ENCODE results near the gene CDH4. TPM values are rescaled to one million over a fixed set of nuclear protein-coding genes. Genes with fewer than 3 reads are reported as not detected.
A peak's percentile ranks its signal among the peaks of the same experiment; 100 is the strongest.

The CDH4 gene
- total RNA-seq, 1 experiment from 2014 or later, result 3.9 TPM

- Histone ChIP-seq H3K4me3 (ENCODE audit: insufficient read depth, low read depth, low read length) (no peak overlapping the region), H3K36me3 (replicated peaks; ENCODE audit: control insufficient read depth, insufficient read depth, low read length) (no peaks in the 10 kb centered on the region), H3K27me3 (ENCODE audit: control insufficient read depth, insufficient read depth, low read length) (no peaks in the 10 kb centered on the region; the same call in 1 of the 2 replicates)
- DNase-seq, result no peak
Measured at GRCh38 chr20:61897401-61898295, 645.6 kb downstream of the CDH4 start.

- H3K27me3 ChIP-seq (ENCODE audit: control insufficient read depth, insufficient read depth, low read length), result no peaks in the 10 kb centered on the region; the same call in 1 of the 2 replicates
- DNase-seq, result no peak
- no peaks in the 10 kb centered on the region for H3K36me3 ChIP-seq (replicated peaks; ENCODE audit: control insufficient read depth, insufficient read depth, low read length)
- H3K4me3 ChIP-seq (ENCODE audit: insufficient read depth, low read depth, low read length), result no peak overlapping the region
Measured at GRCh38 chr20:61898405-61898804, 646.3 kb downstream of the CDH4 start.

DNA sequence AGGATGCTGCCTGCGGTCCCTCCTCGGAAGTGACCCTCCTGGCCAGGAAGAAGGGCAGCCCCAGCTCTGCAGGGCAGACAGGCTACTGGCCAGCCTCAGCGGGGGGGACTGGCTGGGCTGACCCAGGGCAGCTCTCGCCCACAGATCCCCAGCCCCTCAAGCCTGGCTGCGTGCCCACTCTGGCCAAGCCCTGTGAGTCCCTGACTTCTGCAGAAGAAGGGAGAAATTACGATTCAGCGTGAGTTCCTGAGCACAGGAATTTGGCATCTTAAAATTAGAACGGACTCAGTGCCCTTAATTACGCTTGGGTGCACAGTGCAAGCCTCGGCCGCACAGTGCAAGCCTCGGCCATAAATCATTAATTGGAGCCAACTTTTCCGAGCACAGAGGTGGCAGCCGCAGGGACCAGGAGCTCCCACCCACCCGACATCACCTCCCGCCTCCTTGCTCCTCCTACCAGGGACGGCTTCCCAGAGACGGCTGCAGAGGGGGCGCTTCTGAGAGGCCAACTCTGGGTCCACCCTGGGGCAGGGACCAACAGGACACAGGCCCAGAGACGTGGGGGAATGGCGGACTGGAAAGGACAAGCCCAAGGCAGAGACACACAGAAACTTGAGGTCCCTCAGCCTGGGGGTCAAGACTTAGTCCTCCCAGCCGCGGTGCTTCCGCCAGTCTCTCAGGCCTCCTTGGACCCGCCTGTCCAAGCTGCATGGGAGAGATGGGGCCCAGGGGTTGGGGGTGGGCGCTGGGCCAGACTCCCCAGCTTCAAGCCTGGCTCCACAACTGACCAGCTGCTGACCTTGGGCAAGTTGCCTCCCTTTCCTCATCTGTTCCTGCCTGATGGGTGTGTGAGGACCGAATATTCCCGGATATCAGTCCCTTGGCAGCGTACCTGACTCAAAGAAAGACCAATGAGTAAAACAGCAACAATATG, 648.2 kb downstream of the CDH4 start:
- Histone ChIP-seq H3K36me3 (replicated peaks; ENCODE audit: control insufficient read depth, insufficient read depth, low read length) (no peaks in the 10 kb centered on the region), H3K4me3 (ENCODE audit: insufficient read depth, low read depth, low read length) (no peak overlapping the region), H3K27me3 (ENCODE audit: control insufficient read depth, insufficient read depth, low read length) (no peaks in the 10 kb centered on the region)
- DNase-seq, result no peak

GRCh38 chr20:61900945-61901293, 648.9 kb downstream of the CDH4 start:
- no peak for DNase-seq
- Histone ChIP-seq H3K36me3 (replicated peaks; ENCODE audit: control insufficient read depth, insufficient read depth, low read length) (no peaks in the 10 kb centered on the region), H3K4me3 (ENCODE audit: insufficient read depth, low read depth, low read length) (no peak overlapping the region), H3K27me3 (ENCODE audit: control insufficient read depth, insufficient read depth, low read length) (no peaks in the 10 kb centered on the region)

- DNase-seq, result no peak
- Histone ChIP-seq H3K27me3 (ENCODE audit: control insufficient read depth, insufficient read depth, low read length) (no peaks in the 10 kb centered on the region), H3K36me3 (replicated peaks; ENCODE audit: control insufficient read depth, insufficient read depth, low read length) (no peaks in the 10 kb centered on the region), H3K4me3 (ENCODE audit: insufficient read depth, low read depth, low read length) (no peak overlapping the region)
Measured at GRCh38 chr20:61901392-61902220, 649.5 kb downstream of the CDH4 start.

DNA sequence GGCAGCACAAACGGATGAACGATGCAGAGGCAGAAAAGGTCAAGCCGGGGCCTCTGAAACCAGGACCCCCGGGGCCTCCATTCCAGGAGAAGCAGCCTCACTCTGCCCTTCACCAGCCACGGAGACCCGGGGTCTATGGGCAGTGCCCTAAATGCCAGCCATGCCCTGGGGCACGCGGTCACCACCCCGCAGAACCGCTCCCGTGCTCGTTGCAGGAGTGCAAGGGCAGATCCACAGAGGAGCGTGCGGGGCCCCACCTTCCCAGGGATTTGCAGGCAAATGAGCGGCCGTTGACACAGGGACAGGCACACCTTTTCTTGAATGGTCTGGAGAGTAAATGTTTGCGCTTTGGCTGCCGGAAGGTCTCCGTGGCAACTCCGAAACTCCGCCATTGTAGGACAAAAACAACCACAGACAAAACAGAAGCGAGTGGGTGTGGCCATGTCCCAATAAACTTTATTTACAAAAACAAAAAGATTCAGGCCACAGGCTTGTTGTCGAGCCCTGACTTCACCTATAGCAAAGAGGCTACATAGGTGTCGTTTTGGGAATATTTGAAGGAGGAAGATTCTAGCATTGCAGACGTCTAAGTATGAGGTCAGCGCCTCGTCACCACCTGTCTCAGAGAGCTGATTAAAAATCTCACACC, 650.3 kb downstream of the CDH4 start:
- Histone ChIP-seq H3K4me3 (ENCODE audit: insufficient read depth, low read depth, low read length) (no peak overlapping the region), H3K27me3 (ENCODE audit: control insufficient read depth, insufficient read depth, low read length) (no peaks in the 10 kb centered on the region), H3K36me3 (replicated peaks; ENCODE audit: control insufficient read depth, insufficient read depth, low read length) (no peaks in the 10 kb centered on the region)
- no peak for DNase-seq

DNA sequence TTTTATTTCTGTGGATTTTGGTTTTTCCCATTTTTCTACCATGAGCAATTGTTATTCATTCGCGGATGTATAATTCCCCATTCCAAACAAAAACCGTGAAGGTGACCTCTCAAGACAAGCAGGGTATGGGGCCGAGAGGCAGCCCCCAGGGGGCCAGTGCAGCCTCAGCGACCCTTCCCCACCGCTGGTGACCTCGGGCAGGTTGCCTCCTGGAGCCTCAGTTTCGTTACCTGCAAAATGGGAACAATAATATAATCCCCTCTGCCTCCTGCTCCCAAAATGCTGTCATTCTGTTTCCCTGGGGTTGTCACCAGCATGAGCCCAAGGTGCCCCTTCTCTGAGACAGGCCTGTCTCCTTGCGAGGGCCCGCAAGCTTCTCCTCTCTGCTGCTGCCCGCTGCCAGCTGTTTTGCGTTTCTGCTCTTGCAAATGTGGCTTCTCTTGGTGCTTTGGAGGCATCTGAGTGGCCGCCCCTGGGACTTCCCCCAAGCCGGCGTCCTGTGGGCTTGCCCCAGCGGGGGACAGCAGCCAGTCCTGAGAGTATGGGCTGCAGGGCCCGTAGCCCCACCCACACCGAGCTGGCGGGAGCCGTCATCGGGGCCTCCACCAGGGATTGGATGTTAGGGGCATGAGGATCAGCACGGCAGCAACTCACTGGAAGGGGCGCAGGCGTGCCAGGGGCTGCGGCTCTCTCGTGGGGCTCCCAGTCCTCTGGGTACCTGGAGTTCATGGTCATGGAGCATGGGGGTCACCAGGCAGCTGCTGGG, 651.7 kb downstream of the CDH4 start:
- Histone ChIP-seq H3K27me3 (ENCODE audit: control insufficient read depth, insufficient read depth, low read length) (no peaks in the 10 kb centered on the region), H3K36me3 (replicated peaks; ENCODE audit: control insufficient read depth, insufficient read depth, low read length) (no peaks in the 10 kb centered on the region), H3K4me3 (ENCODE audit: insufficient read depth, low read depth, low read length) (no peak overlapping the region)
- peak; percentile 91 for DNase-seq

DNA sequence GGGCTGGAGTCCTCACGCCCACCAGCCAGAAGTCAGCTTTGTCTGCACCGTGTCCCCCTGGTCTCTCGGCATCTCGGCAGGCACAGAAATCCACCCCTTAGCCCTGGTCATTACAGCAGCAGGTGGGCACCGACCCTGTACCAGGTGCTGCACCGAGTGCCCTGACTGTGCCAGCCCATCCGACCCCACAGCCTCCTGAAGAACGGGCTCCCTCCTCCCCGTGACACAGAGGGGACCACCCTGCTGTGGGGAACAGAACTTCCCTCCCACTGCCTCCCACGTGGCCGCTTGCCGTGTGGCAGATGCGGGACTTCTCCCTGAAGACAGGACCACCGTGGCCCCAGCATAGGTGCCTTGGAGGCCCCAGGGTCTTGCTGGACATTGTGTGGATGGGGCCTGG, 652.4 kb downstream of the CDH4 start:
- Histone ChIP-seq H3K36me3 (replicated peaks; ENCODE audit: control insufficient read depth, insufficient read depth, low read length) (no peaks in the 10 kb centered on the region), H3K27me3 (ENCODE audit: control insufficient read depth, insufficient read depth, low read length) (no peaks in the 10 kb centered on the region), H3K4me3 (ENCODE audit: insufficient read depth, low read depth, low read length) (no peak overlapping the region)
- no peak for DNase-seq

- no peaks in the 10 kb centered on the region for H3K36me3 ChIP-seq (replicated peaks; ENCODE audit: control insufficient read depth, insufficient read depth, low read length)
- no peak overlapping the region for H3K4me3 ChIP-seq (ENCODE audit: insufficient read depth, low read depth, low read length)
- no peaks in the 10 kb centered on the region for H3K27me3 ChIP-seq (ENCODE audit: control insufficient read depth, insufficient read depth, low read length)
- DNase-seq, result no peak
Measured at GRCh38 chr20:61905781-61906523, 653.9 kb downstream of the CDH4 start.

DNA sequence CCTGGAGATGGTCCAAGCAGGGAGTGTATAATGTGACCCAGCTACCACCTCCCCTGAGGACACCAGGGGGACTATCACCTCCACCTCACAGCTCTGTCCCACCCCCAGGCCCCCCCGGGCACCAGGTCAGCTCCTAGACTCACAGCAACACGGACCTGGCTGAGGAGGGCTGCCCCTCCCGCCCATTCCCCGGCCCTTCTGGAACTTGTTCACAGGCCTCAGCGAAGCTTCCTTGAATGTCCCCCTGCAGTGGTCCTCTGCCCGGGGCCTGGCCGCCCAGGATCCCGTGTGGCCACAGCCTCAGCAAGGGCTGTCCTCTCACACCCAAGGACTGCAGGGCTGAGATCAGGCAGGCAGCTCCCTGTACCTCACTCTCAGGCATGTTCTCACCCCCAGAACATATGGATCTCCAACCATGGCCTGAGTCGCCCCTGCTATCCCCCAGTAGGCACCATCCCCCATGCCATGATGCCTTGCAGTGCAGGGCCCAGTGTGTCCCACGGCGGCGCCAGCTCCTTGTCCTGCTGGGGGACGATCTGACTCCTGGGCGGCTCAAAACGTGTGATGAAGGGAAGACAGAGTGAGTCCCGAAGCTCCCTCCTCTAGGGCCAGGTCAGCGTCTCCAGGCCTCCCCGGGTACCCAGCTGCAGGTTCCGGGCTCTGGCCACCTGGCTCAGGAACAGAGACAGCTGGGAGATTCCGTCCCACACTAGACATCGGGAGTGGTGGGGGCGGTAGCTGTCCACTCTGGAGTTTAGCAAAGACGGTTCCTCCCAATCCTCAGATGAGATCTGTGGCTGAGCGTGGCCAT, 655.2 kb downstream of the CDH4 start:
- Histone ChIP-seq H3K36me3 (replicated peaks; ENCODE audit: control insufficient read depth, insufficient read depth, low read length) (no peaks in the 10 kb centered on the region), H3K4me3 (ENCODE audit: insufficient read depth, low read depth, low read length) (no peak overlapping the region), H3K27me3 (ENCODE audit: control insufficient read depth, insufficient read depth, low read length) (no peaks in the 10 kb centered on the region)
- peak; percentile 59 for DNase-seq

GRCh38 chr20:61908057-61909026, 656.3 kb downstream of the CDH4 start:
- peak; percentile 69 for DNase-seq
- no peaks in the 10 kb centered on the region; the same call in 1 of the 2 replicates for H3K27me3 ChIP-seq (ENCODE audit: control insufficient read depth, insufficient read depth, low read length)

More at GRCh38 chr20:61908057-61909026, 656.3 kb downstream of the CDH4 start:
- Histone ChIP-seq H3K4me3 (ENCODE audit: insufficient read depth, low read depth, low read length) (no peak overlapping the region), H3K36me3 (replicated peaks; ENCODE audit: control insufficient read depth, insufficient read depth, low read length) (no peaks in the 10 kb centered on the region)
